ENCODE results near the gene TAX1BP1. TPM values are rescaled to one million over a fixed set of nuclear protein-coding genes. Genes with fewer than 3 reads are reported as not detected.
A peak's percentile ranks its signal among the peaks of the same experiment; 100 is the strongest.
"Not testable (repeated sequence)": the region's sequence is repeated elsewhere in the genome, so short reads cannot be mapped to it uniquely, and the experiment has no call there.

Gene TAX1BP1
- total RNA-seq, 1 experiment from 2014 or later = 53.6 TPM

DNA sequence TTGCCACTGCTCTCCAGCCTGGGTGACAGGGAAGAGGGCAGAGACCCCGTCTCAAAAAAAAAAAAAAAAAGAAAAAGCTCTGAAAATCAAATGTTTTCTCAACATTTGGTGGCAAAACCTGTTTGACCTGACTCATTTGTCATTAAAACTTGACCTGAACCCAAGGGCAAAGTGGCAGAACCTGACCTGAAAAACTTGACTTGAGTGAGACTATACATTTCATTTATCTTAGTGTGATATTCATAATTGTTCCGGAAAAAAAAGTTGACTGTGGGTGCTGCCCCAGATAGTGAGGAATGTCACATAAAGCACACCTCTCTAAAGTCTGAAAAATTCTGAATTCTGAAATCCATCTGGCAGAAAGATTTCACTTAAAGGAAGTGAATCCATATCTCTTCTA lies 2.3 kb upstream of the TAX1BP1 start:
- no peak for DNase-seq (ENCODE audit: low read depth)

DNA sequence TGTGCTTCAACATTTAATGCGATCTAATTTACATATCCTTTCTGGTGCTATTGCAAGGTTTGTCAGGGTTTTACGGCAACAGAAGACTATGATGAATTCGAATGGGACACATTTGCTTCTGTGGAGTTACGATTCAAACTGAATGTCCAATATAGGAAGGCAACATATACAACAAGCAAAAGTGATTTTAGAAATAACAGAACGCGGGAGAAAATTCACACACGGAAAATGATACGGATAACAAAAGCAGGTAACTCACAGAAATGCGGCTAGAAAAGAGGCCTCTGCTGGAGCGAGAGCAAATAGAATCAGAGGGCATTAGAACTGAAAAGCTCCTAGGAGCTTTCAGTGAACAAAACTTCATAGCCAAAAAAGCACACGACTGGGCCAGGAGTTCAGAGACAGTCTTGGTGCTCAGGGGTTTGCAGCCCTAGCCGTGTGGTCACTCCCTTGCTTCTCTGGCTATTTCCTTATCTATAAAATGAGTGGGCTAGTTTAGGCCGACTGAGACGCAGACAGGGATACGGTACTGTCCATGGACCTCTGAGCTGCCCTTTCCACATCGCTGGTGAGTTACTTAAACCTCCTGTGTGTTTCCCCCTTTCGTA lies 557 bp upstream of the TAX1BP1 start:
- no peak for DNase-seq (ENCODE audit: low read depth)

DNA sequence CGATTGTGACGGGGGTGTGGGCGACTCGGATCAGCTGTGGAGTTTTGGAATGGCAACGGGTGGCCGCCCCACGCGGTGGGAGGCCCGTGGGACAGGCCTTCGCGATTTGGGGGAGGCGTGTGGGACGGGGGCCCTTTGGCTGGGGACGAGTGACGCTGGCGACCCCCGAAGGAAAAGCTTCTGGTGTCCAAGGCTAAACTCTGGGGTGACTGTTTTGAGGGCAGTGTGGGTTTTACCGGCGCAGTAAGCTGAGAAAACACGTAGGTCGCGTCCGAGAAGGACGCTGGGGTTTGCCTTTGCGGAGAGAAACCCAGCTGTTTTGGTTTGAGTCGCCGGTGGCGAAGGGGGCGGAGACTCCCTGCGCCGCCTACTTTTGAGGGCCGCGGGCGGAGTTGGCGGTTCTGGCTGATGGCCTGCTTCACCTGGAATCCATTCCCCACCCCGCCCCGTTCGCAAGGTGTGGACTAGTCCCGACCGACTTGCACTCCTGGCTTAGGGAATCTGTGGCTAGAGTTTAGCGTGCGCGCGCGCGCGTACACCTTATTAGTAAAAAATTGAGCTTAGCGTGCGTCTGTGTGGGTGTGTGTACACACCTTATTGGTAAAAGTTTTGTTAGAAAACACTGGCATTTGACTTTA lies 606 bp downstream of the TAX1BP1 start:
- DNase-seq (ENCODE audit: low read depth) = peak; percentile 78

DNA sequence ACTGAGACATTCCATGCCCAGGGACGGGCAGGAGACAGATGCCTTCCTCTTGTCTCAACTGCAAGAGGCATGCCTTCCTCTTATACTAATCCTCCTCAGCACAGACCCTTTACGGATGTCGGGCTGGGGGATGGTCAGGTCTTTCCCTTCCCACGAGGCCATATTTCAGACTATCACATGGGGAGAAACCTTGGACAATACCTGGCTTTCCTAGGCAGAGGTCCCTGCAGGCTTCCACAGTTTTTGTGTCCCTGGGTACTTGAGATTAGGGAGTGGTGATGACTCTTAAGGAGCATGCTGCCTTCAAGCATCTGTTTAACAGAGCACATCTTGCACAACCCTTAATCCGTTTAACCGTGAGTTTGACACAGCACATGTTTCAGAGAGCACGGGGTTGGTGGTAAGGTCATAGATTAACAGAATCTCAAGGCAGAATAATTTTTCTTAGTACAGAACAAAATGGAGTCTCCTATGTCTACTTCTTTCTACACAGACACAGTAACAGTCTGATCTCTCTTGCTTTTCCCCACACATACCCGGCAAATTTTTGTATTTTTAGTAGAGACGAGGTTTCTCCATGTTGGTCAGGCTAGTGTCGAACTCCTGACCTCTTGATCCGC lies 2.2 kb downstream of the TAX1BP1 start:
- not testable (repeated sequence) for DNase-seq (ENCODE audit: low read depth)

DNA sequence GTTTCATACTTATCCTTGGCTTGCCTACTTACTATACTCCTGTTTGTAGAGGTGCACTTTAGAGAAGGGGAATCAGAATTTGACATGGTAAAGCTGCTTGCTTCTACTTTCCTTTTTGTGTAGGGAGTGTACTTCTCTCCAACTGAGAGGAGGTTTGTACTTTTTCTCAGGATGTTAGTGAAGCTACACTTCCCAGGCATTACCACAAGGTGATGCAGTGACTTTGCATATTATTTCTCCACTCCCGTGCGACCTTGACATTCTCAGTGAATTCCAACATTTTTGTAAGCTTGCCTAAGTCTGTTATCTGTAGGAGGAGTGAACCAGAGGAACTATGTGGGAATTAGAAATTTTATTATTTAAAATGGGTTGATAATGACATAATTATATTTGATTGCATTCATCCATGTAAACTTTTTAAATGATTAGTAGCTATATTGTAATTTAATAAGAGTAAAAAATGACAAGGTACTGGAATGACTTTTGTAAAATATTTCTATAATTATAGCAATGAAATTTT lies 5.2 kb downstream of the TAX1BP1 start:
- DNase-seq (ENCODE audit: low read depth) = peak; percentile 81

DNA sequence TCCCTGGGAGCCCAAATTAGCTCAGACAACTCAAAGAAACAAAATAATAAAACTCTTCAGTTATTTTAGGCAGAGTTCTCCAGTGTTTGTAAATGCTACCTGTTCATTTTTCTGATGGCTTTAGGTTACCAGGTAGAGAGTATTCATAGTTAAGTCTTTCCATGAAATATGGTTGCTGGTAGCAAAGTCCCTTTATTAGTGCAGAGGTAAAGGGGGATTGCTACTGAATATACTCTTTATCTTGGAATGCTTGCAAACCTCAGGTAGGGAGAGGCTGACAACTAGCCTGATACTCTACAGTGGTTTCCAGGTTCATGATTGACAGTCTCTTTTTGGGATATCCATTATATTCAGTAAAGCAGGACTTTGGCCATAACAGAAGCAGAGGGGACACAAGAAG lies 6.5 kb downstream of the TAX1BP1 start:
- DNase-seq (ENCODE audit: low read depth) = no peak

DNA sequence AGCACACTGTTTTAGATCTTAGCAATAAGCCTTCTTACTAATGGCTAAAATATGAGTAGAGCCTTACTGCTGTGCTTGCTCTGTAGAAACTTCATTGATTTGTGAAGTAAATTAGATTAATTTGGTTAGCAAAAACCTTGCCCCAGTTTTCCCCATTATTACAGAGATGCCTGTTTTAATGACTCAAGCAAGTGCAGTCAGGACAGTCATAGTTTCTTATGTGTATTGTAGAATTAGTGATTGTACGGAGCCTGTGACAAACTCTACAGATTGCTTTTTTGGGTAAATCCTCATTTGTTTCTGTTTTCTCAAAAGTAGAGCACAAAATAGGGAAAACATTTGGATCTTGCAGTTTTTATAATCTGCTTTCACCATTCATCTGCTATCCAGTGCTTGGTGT lies 7.0 kb downstream of the TAX1BP1 start:
- no peak for DNase-seq (ENCODE audit: low read depth)

DNA sequence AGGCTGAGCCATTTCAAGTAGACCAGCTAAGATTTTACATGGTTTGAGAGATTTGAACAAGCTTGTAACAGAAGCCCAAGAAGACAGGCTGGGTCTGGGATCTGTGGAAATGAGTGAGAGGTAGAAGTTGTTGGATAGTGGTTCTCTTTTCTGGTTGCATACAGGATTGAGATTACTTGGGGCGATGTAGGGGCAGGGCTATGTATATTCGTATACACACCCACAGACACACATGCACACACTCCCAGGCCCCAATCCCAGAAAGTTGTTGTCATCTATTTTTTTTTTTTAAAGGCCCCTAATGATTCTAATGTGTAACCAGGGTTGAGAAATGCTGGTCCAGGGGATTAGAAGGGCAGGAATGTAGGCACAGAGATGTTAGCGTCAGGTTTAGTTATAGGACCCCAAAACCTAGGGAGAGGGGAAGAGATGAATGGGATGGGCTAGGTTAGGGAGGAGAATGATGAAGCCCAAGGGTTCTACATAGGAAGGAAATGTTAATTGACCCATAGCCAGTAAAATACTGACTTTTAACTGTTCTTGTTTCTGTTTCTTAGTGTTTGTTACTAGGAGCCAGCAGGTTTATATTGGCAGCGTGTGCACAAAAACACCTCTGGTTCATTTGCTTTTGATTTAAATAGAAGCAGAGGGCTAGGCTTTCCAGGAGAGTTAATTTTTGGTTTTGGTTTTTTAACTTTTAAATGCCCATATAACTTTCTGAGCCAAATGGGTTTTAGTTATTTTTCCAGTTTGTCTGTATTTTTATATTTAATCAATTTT lies 7.8 kb downstream of the TAX1BP1 start:
- DNase-seq (ENCODE audit: low read depth) = no peak

DNA sequence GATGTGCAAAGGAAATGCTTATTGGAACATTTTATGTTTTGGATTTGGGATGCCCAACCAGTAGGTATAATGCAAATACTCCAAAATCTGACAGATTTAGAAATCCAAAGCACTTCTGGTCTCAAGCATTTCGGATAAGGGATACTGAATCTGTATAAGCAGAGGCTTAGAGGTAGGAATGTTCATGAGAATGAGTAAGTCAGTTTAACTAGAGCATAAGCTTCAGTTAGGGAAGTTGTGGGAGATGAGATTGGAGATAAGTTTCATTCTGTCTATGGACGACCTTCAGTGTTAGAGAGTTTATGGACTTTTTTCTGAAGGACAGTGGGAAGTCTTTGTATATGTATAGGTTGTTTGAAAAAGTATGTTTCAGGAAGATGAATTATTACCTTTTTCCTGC lies 10.4 kb downstream of the TAX1BP1 start:
- no peak for DNase-seq (ENCODE audit: low read depth)

DNA sequence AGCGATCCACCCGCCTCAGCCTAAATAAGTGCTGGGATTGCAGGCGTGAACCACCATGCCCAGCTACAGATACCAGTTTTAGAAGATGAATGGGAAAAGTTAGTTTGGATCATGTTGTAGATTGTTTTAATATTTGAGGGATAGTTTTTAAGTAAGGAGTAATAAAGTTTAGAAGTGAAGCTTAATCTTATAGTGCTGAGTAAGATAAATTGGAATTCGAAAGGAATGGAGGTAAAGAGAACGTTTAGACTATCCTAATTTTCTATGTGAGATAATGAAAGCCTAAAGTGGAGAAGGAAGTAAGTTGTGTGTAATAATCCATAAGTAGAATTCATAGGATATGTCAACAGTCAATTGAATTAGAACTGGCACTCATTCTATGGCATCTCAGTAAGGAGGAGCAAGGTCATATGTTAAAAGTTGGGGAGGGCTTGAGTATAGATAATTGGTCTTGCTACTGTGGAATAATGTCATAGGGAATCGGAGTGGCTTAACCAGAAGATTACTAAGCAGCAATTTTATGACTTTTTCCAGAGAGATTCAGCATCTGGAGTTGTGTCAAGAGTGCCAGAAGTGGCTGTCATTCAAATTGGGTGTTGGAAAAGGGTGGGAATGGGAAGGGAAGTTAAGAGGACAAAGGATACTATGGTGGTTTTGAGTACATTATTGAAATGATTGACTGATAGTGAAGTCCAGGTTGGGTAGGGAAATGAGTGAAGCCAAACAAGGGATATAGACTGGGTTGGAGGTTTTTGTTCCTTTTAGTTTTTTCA lies 12.1 kb downstream of the TAX1BP1 start:
- no peak for DNase-seq (ENCODE audit: low read depth)

DNA sequence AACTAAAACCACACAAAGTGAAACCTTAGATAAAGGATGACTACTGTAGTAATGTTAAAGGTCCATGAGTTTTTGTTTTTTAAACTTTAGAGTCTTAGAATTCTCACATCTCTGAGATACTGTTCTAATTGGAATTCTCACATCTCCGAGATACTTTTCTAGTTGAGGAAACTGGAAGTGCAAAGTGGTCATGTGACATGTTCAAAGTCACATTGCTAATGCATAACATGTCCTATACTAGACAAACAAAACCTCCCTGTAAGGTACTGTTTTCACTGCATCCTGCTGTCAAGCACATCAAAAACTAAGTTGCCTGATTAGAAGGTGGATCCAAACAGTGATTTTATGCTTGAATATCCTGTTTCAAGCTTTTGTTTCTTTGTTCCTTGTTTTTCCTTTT lies 13.9 kb downstream of the TAX1BP1 start:
- no peak for DNase-seq (ENCODE audit: low read depth)

DNA sequence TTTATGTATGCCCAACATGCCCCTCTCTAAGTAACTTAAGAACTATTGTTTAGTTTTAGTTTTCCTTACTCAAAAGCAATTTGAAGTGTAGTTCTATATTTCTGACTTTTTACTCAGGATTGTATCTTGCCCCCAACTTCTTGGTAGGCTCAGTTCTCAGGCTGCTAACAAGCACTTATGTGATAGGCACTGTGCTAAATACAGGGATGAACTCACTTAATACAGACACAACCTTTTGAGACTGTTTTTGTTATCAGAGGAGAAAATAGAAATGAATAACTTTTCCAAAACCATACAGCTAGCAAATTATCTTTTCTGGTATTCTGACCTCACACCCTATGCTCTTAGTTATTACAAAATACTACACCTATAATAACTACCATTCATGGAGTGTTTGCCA lies 16.3 kb downstream of the TAX1BP1 start:
- no peak for DNase-seq (ENCODE audit: low read depth)

DNA sequence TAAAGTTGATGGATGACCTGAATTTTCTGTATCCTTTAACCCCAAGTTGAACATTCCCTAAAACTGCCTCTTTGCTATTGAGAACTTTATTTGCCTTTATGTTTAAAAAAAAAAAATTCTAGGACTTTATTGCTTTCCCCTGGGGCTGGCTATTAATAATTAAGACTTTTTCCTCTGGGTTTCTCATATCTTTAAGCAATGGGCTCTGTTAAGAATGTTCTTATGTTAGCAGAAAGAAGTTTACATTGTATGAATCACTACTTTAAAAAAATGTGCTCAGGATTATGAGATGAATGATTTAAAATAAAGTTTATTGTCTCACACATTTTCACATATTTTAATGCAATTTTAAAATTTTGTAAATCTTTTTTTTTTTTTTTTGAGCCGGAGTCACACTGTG lies 19.5 kb downstream of the TAX1BP1 start:
- DNase-seq (ENCODE audit: low read depth) = no peak

DNA sequence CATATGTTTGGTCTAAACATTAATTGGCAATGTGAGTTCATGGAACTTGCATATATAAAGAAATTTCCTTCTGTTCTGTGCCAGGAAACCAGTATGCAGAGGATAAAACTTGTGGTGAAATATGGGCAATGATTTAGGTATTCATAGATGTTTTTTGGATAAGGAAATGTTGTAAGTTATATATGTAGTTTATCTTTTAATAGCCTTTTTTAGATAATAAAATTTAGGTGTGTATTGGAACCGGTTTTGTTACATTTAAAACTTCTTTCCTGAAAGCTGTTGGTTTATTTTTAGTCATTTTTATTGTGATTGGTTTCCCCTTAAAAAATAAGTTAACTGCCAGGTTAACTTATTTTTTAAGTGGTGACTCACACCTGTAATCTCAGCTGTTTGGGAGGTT lies 22.1 kb downstream of the TAX1BP1 start:
- DNase-seq (ENCODE audit: low read depth) = no peak

DNA sequence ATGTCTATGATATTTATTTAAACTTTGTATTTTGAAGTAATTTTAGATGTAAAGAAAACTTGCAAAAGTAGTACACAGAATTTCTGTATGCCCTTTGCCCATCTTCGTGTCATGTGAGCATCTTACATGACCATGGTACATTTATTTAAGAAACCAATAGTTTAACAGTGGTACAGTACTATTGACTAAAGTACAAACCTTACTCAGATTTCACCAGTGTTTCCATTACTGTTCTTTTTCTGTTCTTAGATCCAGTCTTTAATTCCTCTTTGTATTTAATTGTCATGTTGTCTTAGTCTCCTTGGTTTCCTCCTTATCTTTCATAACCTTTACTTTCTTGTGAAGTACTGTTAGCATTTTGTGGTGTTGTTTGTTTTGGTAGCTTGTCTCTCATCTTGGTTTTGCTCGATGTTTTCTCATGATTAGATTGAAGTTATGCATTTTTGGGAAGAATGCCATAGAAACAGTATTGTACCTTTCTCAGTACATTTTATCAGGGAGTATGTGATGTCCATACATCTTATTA lies 24.1 kb downstream of the TAX1BP1 start:
- no peak for DNase-seq (ENCODE audit: low read depth)

DNA sequence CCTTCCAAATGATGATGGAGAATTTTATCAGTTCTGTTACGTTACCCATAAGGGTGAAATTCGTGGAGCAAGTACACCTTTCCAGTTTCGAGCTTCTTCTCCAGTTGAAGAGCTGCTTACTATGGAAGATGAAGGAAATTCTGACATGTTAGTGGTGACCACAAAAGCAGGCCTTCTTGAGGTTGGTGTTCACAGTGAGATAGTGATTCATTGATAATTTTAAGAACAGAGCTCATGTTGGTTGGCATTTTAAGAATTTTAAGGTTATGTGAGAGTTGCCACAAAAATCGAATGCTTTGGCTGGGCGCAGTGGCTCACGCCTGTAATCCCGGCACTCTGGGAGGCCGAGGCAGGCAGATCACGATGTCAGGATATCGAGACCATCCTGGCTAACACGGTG lies 25.9 kb downstream of the TAX1BP1 start:
- no peak for DNase-seq (ENCODE audit: low read depth)

DNA sequence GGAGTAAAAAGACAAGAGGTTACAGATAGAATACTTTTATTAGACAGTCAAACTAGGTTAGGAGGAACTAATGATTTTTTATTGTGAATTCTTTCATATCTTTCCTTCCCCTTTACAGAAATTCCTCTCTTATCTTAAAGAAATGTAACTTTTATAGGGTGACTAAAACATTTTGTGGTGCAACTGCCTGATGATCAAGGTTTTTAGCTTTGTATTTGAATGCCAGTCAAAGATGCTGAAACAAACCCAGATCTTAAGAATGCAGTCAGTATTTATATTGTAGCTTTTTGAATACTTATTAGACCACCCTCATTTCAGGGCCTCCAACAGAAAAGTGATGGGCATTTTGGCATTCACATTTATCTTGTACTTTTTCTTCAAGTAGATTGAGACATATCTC lies 27.4 kb downstream of the TAX1BP1 start:
- DNase-seq (ENCODE audit: low read depth) = no peak

DNA sequence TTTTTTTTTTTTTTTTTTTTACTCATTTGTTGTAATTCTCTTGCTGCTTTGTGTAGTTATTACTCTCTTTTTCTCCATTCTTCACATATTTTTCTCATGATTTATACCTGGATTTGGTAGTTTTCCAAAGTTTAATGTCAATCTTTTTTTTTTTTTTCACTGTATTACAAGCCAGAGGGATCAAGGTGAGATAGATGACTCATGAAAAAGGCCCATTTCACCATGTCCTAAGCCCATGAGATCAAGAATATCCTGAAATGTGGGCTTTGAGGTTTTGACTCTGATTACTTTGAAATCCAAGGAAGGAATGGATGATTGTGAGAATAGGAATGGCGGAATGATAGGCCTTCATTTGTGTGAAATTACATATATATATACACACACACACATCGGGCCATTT lies 31.1 kb downstream of the TAX1BP1 start:
- peak; percentile 32 for DNase-seq (ENCODE audit: low read depth)

DNA sequence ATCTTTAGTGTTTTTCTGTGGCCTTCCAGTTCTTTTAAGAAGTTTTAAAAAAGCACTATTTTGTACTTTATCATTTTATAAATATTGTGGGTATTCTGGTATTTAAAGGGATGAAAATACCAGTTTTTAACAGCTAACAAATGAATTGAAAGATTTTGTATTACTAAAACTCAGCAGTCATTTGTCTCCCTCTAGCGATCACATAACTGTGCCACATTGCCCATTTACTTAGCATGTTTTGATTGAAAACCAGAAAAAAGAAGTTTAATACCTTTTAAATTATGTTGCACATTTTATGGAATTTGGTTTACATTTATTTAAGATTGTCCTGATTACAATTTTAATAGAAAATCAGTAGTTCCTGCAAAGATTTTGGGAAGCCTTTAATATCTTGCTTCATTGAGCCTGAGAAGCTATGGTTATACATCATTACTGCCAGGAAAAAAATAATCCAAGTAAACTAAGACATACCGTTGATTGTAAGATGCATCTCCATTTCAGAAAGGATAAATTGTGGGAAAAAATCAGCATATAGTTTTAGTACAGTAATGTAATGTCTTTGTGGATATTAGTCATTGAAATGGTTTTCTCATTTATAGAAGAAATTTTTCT lies 34.9 kb downstream of the TAX1BP1 start:
- DNase-seq (ENCODE audit: low read depth) = peak; percentile 17

DNA sequence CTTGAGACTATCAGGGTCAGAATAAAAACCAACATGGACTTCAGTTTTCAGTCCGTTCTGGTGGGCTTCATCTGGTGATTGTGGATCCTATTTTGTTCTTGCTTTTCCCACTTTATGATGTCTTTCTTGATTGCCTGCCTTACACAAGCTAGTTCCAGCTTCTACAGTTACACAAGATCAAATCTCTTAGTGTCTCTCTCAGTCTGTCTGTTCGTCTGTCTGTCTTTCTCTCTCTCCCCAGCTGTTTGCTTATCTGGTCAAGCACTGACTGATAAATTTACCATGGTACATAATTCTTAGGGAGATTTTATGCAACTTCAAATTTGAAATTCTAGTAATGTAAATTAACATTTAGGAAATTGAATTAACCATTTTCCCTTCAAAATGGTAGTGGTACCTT lies 35.8 kb downstream of the TAX1BP1 start:
- DNase-seq (ENCODE audit: low read depth) = no peak

DNA sequence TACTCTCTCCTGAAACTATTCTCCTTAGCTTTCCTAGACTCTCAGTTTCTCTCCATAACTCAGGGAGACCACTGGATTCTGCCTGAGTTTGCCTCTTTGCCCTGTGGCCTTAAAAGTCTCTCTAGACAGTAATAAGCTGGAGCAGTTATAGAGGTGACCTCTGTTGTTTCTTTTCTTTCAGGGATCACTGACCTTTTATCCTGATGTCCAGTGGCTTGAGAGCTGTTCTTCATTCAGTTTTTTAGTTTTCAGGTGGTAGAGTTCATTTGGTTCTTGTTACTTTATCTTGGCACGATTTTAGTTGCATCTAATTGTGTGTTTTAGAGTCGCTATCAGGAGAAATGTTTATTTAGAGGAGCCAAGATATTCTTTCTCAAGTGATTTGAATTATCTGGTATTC lies 37.7 kb downstream of the TAX1BP1 start:
- DNase-seq (ENCODE audit: low read depth) = no peak

All from HT1080 (cell line).